ENCODE measurements around the gene TTC27.

Gene TTC27

DNA sequence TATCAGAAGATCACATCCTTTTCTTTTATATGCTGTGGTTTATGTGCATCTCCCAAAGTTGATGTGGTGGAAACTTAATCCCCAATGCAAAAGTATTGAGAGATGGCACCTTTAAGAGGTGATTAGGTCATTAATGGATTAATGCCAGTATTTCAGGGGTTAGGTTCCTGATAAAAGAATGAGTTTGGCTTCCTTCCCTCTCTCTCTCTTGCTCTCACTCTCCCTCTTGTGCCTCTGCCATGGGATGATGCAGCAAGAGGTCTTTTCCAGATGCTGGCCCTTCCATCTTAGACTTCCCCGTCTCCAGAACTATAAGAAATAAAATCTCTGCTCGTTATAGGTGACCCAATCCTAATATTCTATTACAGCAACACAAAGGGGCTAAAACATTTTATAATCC, 85.0 kb downstream of the TTC27 start:
- H3K27me3 ChIP-seq (ENCODE audit: insufficient read depth, insufficient read length): no peaks in the 10 kb centered on the region
- no peaks in the 10 kb centered on the region for H3K9me3 ChIP-seq (ENCODE audit: insufficient read depth, low read length)
- H3K4me1 ChIP-seq (ENCODE audit: insufficient read depth, insufficient read length): no peaks in the 10 kb centered on the region
- peaks cover 6% of the 10 kb centered on the region for H3K36me3 ChIP-seq (ENCODE audit: insufficient read depth, insufficient read length, low read length)
- no peak overlapping the region for H3K4me3 ChIP-seq (ENCODE audit: insufficient read length, low read depth)
- no peak overlapping the region for H3K9ac ChIP-seq (ENCODE audit: insufficient read length, low read depth)
- DNase-seq (ENCODE audit: low read depth, low spot score): no peak
- TF ChIP-seq ZNF274 (IDR thresholded peaks at IDR 0.05; ENCODE audit: low read depth, low read length): no peak

DNA sequence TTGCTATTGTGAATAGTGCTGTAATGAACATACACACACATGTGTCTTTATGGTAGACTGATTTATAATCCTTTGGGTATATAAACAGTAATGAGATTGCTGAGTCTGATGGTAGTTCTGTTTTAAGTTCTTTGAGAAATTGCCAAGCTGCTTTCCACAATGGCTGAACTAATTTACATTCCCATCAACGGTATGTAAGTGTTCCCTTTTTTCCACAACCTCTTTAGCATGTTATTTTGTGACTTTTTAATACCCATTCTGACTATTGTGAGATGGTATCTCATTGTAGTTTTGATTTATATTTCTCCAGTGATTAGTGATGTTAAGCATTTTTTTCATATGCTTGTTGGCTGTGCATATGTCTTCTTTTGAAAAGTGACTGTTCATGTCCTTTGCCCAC, 86.7 kb downstream of the TTC27 start:
- TF ChIP-seq ZNF274 (IDR thresholded peaks at IDR 0.05; ENCODE audit: low read depth, low read length) (no peak), SUZ12 (IDR thresholded peaks at IDR 0.05; ENCODE audit: extremely low read depth, insufficient read depth, insufficient read length) (no peak), YY1 (IDR thresholded peaks at IDR 0.05; ENCODE audit: insufficient read depth, insufficient read length) (no peak)
- H3K9me3 ChIP-seq (ENCODE audit: insufficient read depth, low read length): no peaks in the 10 kb centered on the region
- H3K27me3 ChIP-seq (ENCODE audit: insufficient read depth, insufficient read length): no peaks in the 10 kb centered on the region
- peaks cover 8% of the 10 kb centered on the region for H3K36me3 ChIP-seq (ENCODE audit: insufficient read depth, insufficient read length, low read length)
- no peak for DNase-seq (ENCODE audit: low read depth, low spot score)
- no peak overlapping the region for H3K4me3 ChIP-seq (ENCODE audit: insufficient read length, low read depth)
- H3K4me1 ChIP-seq (ENCODE audit: insufficient read depth, insufficient read length): no peaks in the 10 kb centered on the region
- H3K9ac ChIP-seq (ENCODE audit: insufficient read length, low read depth): no peak overlapping the region

DNA sequence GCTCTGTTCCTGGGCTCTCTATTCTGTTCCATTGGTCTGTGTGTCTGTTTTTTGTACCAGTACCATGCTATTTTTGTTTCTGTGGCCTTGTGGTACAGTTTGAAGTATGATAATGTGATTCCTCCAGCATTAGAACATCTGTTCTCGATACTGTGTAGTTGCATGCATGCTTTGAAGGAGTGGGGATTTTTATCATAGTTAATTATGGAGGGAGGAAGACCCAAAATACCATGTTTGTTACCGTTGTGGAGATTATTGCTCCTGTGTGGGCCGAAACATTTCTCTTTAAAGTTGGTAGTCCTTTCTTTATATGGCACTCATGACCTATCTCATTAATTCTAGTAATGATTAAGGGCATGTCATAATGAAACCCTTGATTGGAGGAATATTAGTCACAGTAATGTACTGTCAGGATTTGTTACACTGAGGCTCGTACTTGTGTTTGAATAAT, 87.6 kb downstream of the TTC27 start:
- no peaks in the 10 kb centered on the region for H3K4me1 ChIP-seq (ENCODE audit: insufficient read depth, insufficient read length)
- TF ChIP-seq YY1 (IDR thresholded peaks at IDR 0.05; ENCODE audit: insufficient read depth, insufficient read length) (no peak), ZNF274 (IDR thresholded peaks at IDR 0.05; ENCODE audit: low read depth, low read length) (no peak), SUZ12 (IDR thresholded peaks at IDR 0.05; ENCODE audit: extremely low read depth, insufficient read depth, insufficient read length) (no peak)
- no peak overlapping the region for H3K4me3 ChIP-seq (ENCODE audit: insufficient read length, low read depth)
- H3K9ac ChIP-seq (ENCODE audit: insufficient read length, low read depth): no peak overlapping the region
- no peaks in the 10 kb centered on the region for H3K27me3 ChIP-seq (ENCODE audit: insufficient read depth, insufficient read length)
- H3K36me3 ChIP-seq (ENCODE audit: insufficient read depth, insufficient read length, low read length): peaks cover 8% of the 10 kb centered on the region
- DNase-seq (ENCODE audit: low read depth, low spot score): no peak
- H3K9me3 ChIP-seq (ENCODE audit: insufficient read depth, low read length): no peaks in the 10 kb centered on the region

DNA sequence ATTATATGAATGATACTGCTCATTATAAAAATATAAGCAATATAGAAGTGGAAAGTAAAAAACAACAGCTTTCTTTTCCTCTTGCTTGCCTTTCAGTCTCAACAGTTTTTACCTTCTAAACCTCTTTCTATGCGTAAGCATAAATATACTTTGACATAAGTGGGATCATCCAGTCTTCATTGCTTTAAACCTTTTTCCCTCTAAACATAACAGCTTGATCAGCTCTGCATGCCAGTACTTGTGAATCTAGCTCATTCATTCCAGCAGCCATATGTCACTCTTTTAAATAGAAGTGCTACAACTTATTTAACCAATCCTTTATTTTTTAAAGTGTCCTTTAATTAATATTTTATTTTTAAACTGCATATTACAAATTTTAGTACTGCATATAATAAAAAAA, 88.1 kb downstream of the TTC27 start:
- no peak for TF ChIP-seq SUZ12 (IDR thresholded peaks at IDR 0.05; ENCODE audit: extremely low read depth, insufficient read depth, insufficient read length)
- no peak for DNase-seq (ENCODE audit: low read depth, low spot score)
- no peaks in the 10 kb centered on the region for H3K9me3 ChIP-seq (ENCODE audit: insufficient read depth, low read length)
- no peaks in the 10 kb centered on the region for H3K4me1 ChIP-seq (ENCODE audit: insufficient read depth, insufficient read length)
- H3K27me3 ChIP-seq (ENCODE audit: insufficient read depth, insufficient read length): no peaks in the 10 kb centered on the region
- peaks cover 8% of the 10 kb centered on the region for H3K36me3 ChIP-seq (ENCODE audit: insufficient read depth, insufficient read length, low read length)
- H3K9ac ChIP-seq (ENCODE audit: insufficient read length, low read depth): no peak overlapping the region
- H3K4me3 ChIP-seq (ENCODE audit: insufficient read length, low read depth): no peak overlapping the region

DNA sequence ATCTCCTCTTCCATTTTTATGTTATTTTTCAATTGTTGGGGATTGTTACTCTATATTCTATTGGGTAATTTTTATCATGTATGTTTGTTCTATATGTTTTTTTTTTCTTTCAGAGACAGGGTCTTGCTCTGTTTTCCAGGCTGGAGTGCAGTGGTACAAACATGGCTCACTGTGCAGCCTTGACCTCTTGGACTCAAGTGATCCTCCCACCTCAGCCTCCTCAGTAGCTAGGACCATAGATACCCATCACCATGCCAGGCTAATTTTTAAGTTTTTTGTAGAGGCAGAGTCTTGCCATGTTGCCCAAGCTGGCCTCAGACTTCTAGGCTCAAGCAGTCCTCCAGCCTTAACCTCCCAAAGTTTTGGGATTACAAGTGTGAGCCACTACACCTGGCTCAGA, 88.7 kb downstream of the TTC27 start:
- Histone ChIP-seq H3K9ac (ENCODE audit: insufficient read length, low read depth) (no peak overlapping the region), H3K4me3 (ENCODE audit: insufficient read length, low read depth) (no peak overlapping the region), H3K27me3 (ENCODE audit: insufficient read depth, insufficient read length) (no peaks in the 10 kb centered on the region), H3K36me3 (ENCODE audit: insufficient read depth, insufficient read length, low read length) (peaks cover 8% of the 10 kb centered on the region), H3K4me1 (ENCODE audit: insufficient read depth, insufficient read length) (no peaks in the 10 kb centered on the region), H3K9me3 (ENCODE audit: insufficient read depth, low read length) (no peaks in the 10 kb centered on the region)
- TF ChIP-seq YY1 (IDR thresholded peaks at IDR 0.05; ENCODE audit: insufficient read depth, insufficient read length) (no peak), ZNF274 (IDR thresholded peaks at IDR 0.05; ENCODE audit: low read depth, low read length) (no peak), SUZ12 (IDR thresholded peaks at IDR 0.05; ENCODE audit: extremely low read depth, insufficient read depth, insufficient read length) (no peak)
- DNase-seq (ENCODE audit: low read depth, low spot score): no peak

DNA sequence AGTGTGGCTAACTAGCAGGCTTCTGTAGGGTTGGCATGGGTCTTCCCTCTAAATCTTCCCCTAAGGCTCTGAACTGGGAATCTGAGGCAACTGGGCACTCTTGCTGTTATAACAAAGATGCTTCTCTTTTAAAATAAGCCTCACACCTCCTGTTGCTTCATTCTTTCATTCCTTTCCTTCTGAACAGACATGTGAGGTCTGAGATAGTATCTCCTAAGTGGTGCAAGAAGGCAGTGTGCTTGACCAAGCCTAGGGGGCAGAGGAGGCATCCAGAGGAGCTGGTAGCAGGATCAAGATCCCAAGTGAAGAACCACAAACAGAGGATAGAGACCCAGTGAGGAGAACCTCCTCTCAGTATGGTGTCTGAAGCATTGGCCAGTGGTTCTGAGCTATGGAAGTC, 90.9 kb downstream of the TTC27 start:
- no peak overlapping the region for H3K9ac ChIP-seq (ENCODE audit: insufficient read length, low read depth)
- no peak overlapping the region for H3K4me3 ChIP-seq (ENCODE audit: insufficient read length, low read depth)
- H3K4me1 ChIP-seq (ENCODE audit: insufficient read depth, insufficient read length): no peaks in the 10 kb centered on the region
- H3K9me3 ChIP-seq (ENCODE audit: insufficient read depth, low read length): no peaks in the 10 kb centered on the region
- no peaks in the 10 kb centered on the region for H3K27me3 ChIP-seq (ENCODE audit: insufficient read depth, insufficient read length)
- H3K36me3 ChIP-seq (ENCODE audit: insufficient read depth, insufficient read length, low read length): peaks cover 7% of the 10 kb centered on the region
- TF ChIP-seq SUZ12 (IDR thresholded peaks at IDR 0.05; ENCODE audit: extremely low read depth, insufficient read depth, insufficient read length) (no peak), ZNF274 (IDR thresholded peaks at IDR 0.05; ENCODE audit: low read depth, low read length) (no peak)
- no peak for DNase-seq (ENCODE audit: low read depth, low spot score)

DNA sequence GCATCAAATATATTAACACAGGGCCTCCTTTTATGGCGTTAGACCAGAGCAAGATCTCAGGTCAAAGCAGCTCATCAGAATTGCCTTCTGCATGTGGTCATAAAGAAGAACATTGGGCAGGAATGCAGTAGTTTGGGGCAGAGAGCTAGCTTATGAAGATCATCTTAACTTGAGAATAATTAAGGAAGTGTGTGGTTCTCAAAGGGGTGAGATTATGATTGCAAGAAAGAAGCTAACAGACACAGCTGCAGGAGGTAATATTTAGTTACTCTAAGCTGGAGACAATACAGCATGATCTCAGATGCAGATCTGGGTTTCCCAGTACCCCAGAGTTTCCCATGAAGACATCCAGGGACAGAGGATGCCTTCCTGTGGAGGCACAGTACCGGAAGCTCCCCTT, 91.6 kb downstream of the TTC27 start:
- no peaks in the 10 kb centered on the region for H3K27me3 ChIP-seq (ENCODE audit: insufficient read depth, insufficient read length)
- H3K9me3 ChIP-seq (ENCODE audit: insufficient read depth, low read length): 0 out of 2 replicates have a peak, but pooled peaks cover 4% of the 10 kb centered on the region
- no peak overlapping the region for H3K4me3 ChIP-seq (ENCODE audit: insufficient read length, low read depth)
- H3K9ac ChIP-seq (ENCODE audit: insufficient read length, low read depth): no peak overlapping the region
- no peak for DNase-seq (ENCODE audit: low read depth, low spot score)
- peaks cover 5% of the 10 kb centered on the region for H3K36me3 ChIP-seq (ENCODE audit: insufficient read depth, insufficient read length, low read length)
- TF ChIP-seq SUZ12 (IDR thresholded peaks at IDR 0.05; ENCODE audit: extremely low read depth, insufficient read depth, insufficient read length) (no peak), ZNF274 (IDR thresholded peaks at IDR 0.05; ENCODE audit: low read depth, low read length) (no peak), YY1 (IDR thresholded peaks at IDR 0.05; ENCODE audit: insufficient read depth, insufficient read length) (no peak)
- no peaks in the 10 kb centered on the region for H3K4me1 ChIP-seq (ENCODE audit: insufficient read depth, insufficient read length)

All from NT2/D1 (cell line).